H9 (cell line): ENCODE measurements around the gene MYO1D. TPM values are rescaled to one million over a fixed set of nuclear protein-coding genes. Genes with fewer than 3 reads are reported as not detected.

Experiments used
- DNase-seq: peaks from one replicate; pipeline ENCODE4 v3.0.0-alpha.2; 2017
- H2AFZ ChIP-seq: one replicate; pipeline ENCODE4 v1.6.1; 2013; ENCODE audit warnings: mild to moderate bottlenecking, low read length, control low read depth, moderate library complexity
- H2AK5ac ChIP-seq: 2 replicates; pipeline ENCODE4 v1.6.1; 2013; ENCODE audit warnings: low read length, control low read depth, mixed read lengths; ENCODE audit not compliant: insufficient read length
- H2BK120ac ChIP-seq: one replicate; pipeline ENCODE4 v1.6.1; 2013; ENCODE audit warnings: low read depth, mild to moderate bottlenecking, low read length, control low read depth, inconsistent platforms; ENCODE audit not compliant: poor library complexity, severe bottlenecking
- H2BK12ac ChIP-seq: 2 replicates; pipeline ENCODE4 v1.6.1; 2013; ENCODE audit warnings: low read length, control low read depth, mixed read lengths, low read depth; ENCODE audit not compliant: insufficient read length
- H2BK15ac ChIP-seq: 2 replicates; pipeline ENCODE4 v1.6.1; 2013; ENCODE audit warnings: low read depth, low read length, control low read depth
- H2BK20ac ChIP-seq: one replicate; pipeline ENCODE4 v1.6.1; 2013; ENCODE audit warnings: low read depth, mild to moderate bottlenecking, low read length, control low read depth, inconsistent platforms; ENCODE audit not compliant: poor library complexity, severe bottlenecking
- H2BK5ac ChIP-seq: 2 replicates; pipeline ENCODE4 v1.6.1; 2013; ENCODE audit warnings: low read length, control low read depth, mixed read lengths; ENCODE audit not compliant: insufficient read length
- H3K14ac ChIP-seq: 2 replicates; pipeline ENCODE4 v1.6.1; 2013; ENCODE audit warnings: low read length, control low read depth; ENCODE audit not compliant: insufficient read depth
- H3K18ac ChIP-seq: 2 replicates; pipeline ENCODE4 v1.6.1; 2013; ENCODE audit warnings: low read depth, mild to moderate bottlenecking, mixed read lengths, low read length, control low read depth; ENCODE audit not compliant: insufficient read length
- H3K23ac ChIP-seq: 2 replicates; pipeline ENCODE4 v1.6.1; 2013; ENCODE audit warnings: low read length, control low read depth, mixed read lengths, low read depth; ENCODE audit not compliant: insufficient read length
- H3K23me2 ChIP-seq: 2 replicates; pipeline ENCODE4 v1.6.1; 2013; ENCODE audit warnings: low read depth, mild to moderate bottlenecking, mixed read lengths, low read length, control low read depth; ENCODE audit not compliant: insufficient read length, poor library complexity, severe bottlenecking
- H3K27ac ChIP-seq: 2 replicates; pipeline ENCODE4 v1.5.1; 2013; ENCODE audit warnings: low read length, control low read depth, mixed read lengths, low read depth; ENCODE audit not compliant: insufficient read length
- H3K27me3 ChIP-seq: 2 replicates; pipeline ENCODE4 v1.6.1; 2013; ENCODE audit warnings: low read length, control low read depth, inconsistent platforms; ENCODE audit not compliant: insufficient read depth
- H3K4ac ChIP-seq: 2 replicates; pipeline ENCODE4 v1.6.1; 2013; ENCODE audit warnings: low read depth, mild to moderate bottlenecking, control low read depth, inconsistent platforms, low read length, moderate library complexity
- H3K4me1 ChIP-seq: 2 replicates; pipeline ENCODE4 v1.6.1; 2013; ENCODE audit warnings: low read length, control low read depth, inconsistent platforms; ENCODE audit not compliant: insufficient read depth
- H3K4me2 ChIP-seq: 2 replicates; pipeline ENCODE4 v1.6.1; 2013; ENCODE audit warnings: low read length, control low read depth, mixed read lengths; ENCODE audit not compliant: insufficient read length, insufficient read depth
- H3K56ac ChIP-seq: 2 replicates; pipeline ENCODE4 v1.6.1; 2013; ENCODE audit warnings: low read depth, mild to moderate bottlenecking, mixed read lengths, low read length, control low read depth; ENCODE audit not compliant: insufficient read length
- H3K79me1 ChIP-seq: 2 replicates; pipeline ENCODE4 v1.6.1; 2013; ENCODE audit warnings: low read depth, mild to moderate bottlenecking, moderate library complexity, low read length, control low read depth, inconsistent platforms; ENCODE audit not compliant: insufficient read depth, poor library complexity, severe bottlenecking
- H3K79me2 ChIP-seq: 2 replicates; pipeline ENCODE4 v1.6.1; 2013; ENCODE audit warnings: low read length, control low read depth, inconsistent platforms; ENCODE audit not compliant: insufficient read depth
- H3K9ac ChIP-seq: 2 replicates; pipeline ENCODE4 v1.6.1; 2013; ENCODE audit warnings: low read length, control low read depth, mixed read lengths; ENCODE audit not compliant: insufficient read length; ENCODE audit errors: extremely low read depth
- H3K9me3 ChIP-seq: one replicate; pipeline ENCODE4 v1.6.1; 2013; ENCODE audit warnings: low read depth, low read length, inconsistent platforms; ENCODE audit not compliant: control insufficient read depth
- H3T11ph ChIP-seq: one replicate; pipeline ENCODE4 v1.6.1; 2013; ENCODE audit warnings: mild to moderate bottlenecking, low read length, control low read depth, inconsistent platforms
- H4K20me1 ChIP-seq: one replicate; pipeline ENCODE4 v1.6.1; 2013; ENCODE audit not compliant: control insufficient read depth, insufficient read length, insufficient read depth
- H4K5ac ChIP-seq: 2 replicates; pipeline ENCODE4 v1.6.1; 2013; ENCODE audit warnings: low read depth, mild to moderate bottlenecking, mixed read lengths, low read length, control low read depth; ENCODE audit not compliant: insufficient read length
- H4K8ac ChIP-seq: replicated peaks from 2 replicates; pipeline ENCODE4 v1.6.1; 2013; ENCODE audit warnings: low read length, control low read depth, mixed read lengths, low read depth; ENCODE audit not compliant: insufficient read length
- H4K91ac ChIP-seq: 2 replicates; pipeline ENCODE4 v1.6.1; 2013; ENCODE audit warnings: low read depth, mild to moderate bottlenecking, moderate library complexity, mixed read lengths, low read length, control low read depth; ENCODE audit not compliant: insufficient read length
- H3K27ac Mint-ChIP-seq, 3 experiments: 2 replicates in 2 of 3; 3 replicates in 1 of 3; pipeline ENCODE4 v1.8.0; 2020 to 2021; ENCODE audit warnings: mixed read lengths in 3 of 3, mild to moderate bottlenecking in 1 of 3, moderate library complexity in 1 of 3
- H3K27me3 Mint-ChIP-seq: 2 replicates; pipeline ENCODE4 v1.8.0; 2021; ENCODE audit warnings: low read depth, mild to moderate bottlenecking, moderate library complexity, mixed read lengths
- H3K36me3 Mint-ChIP-seq, 3 experiments: 2 replicates in 2 of 3; 3 replicates in 1 of 3; pipeline ENCODE4 v1.8.0; 2020 to 2021; ENCODE audit warnings: low read depth in 3 of 3, mixed read lengths in 3 of 3; ENCODE audit not compliant: insufficient read depth in 1 of 3
- H3K4me1 Mint-ChIP-seq, 2 experiments: 2 replicates each; pipeline ENCODE4 v1.8.0; 2020; ENCODE audit warnings: mixed read lengths in 2 of 2
- H3K4me3 Mint-ChIP-seq, 2 experiments: 2 replicates in 1 of 2; 3 replicates in 1 of 2; pipeline ENCODE4 v1.8.0; 2020 to 2021; ENCODE audit warnings: mild to moderate bottlenecking in 2 of 2, mixed read lengths in 2 of 2, moderate library complexity in 1 of 2
- H3K9me3 Mint-ChIP-seq, 2 experiments: 2 replicates in 1 of 2; 3 replicates in 1 of 2; pipeline ENCODE4 v1.8.0; 2020; ENCODE audit warnings: mild to moderate bottlenecking in 2 of 2, mixed read lengths in 2 of 2, moderate library complexity in 1 of 2
- CTCF ChIP-seq: fragments of 200-600 bp; sonication (generic); conservative IDR thresholded peaks from 3 replicates; pipeline ENCODE4 v1.8.0; 2021; ENCODE audit warnings: antibody characterized with exemption, mild to moderate bottlenecking
- WGBS: extraction: QIAGEN DNeasy Blood & Tissue Kit; methylation state at CpG from one replicate; pipeline ENCODE4 v1.1.7; 2013; ENCODE audit warnings: missing lambda C conversion rate, low lambda C conversion rate, mixed read lengths; ENCODE audit not compliant: insufficient read length; ENCODE audit errors: extremely low coverage; 5-methylcytosine and 5-hydroxymethylcytosine counted together
- total RNA-seq: library from RNA; stranded (reverse); gene quantifications from 2 replicates; pipeline ENCODE4 v1.2.1, GENCODE V29; 2021

Gene MYO1D
- total RNA-seq, 1 experiment from 2014 or later, result 19.0 TPM

- no peaks in the 10 kb centered on the region for H3K23me2 ChIP-seq
- H3K79me2 ChIP-seq, result no peaks in the 10 kb centered on the region
- H3T11ph ChIP-seq, result no peak overlapping the region
- no peak overlapping the region for H2BK120ac ChIP-seq
- H3K9me3 ChIP-seq, result no peaks in the 10 kb centered on the region
- no peak overlapping the region for H4K5ac ChIP-seq
- H3K4me2 ChIP-seq, result no peak overlapping the region
- no peak overlapping the region for H3K14ac ChIP-seq
- DNase-seq, result no peak
- TF ChIP-seq CTCF, result no peak
- peaks cover 2 to 3% of the 10 kb centered on the region in 2 experiments; a peak in 1 of 4 replicates for H3K4me1 Mint-ChIP-seq
- H3K27me3 ChIP-seq, result no peaks in the 10 kb centered on the region
- no peak overlapping the region for H2BK5ac ChIP-seq
- H3K18ac ChIP-seq, result no peak overlapping the region
- H2AK5ac ChIP-seq, result no peak overlapping the region
- no peak overlapping the region for H3K9ac ChIP-seq
- no peak overlapping the region for H4K91ac ChIP-seq
- H3K4ac ChIP-seq, result no peak overlapping the region
- H3K4me3 Mint-ChIP-seq, result no peak overlapping the region
- H3K27ac Mint-ChIP-seq, result no peak overlapping the region
- no peak overlapping the region for H2BK12ac ChIP-seq
- no peaks in the 10 kb centered on the region for H3K79me1 ChIP-seq
- WGBS, result no CpG with 5 or more reads among the region's 2 CpGs
- H4K20me1 ChIP-seq, result no peaks in the 10 kb centered on the region
- no peaks in the 10 kb centered on the region; the same call in 1 of the 2 replicates for H3K27me3 Mint-ChIP-seq
- no peak overlapping the region for H3K56ac ChIP-seq
- no peak overlapping the region for H4K8ac ChIP-seq
- no peaks in the 10 kb centered on the region for H3K9me3 Mint-ChIP-seq
- no peak overlapping the region for H3K23ac ChIP-seq
- no peak overlapping the region for H2BK15ac ChIP-seq
- no peak overlapping the region for H2AFZ ChIP-seq
- H3K4me1 ChIP-seq, result no peaks in the 10 kb centered on the region
- no peak overlapping the region for H2BK20ac ChIP-seq
- H3K36me3 Mint-ChIP-seq, result no peaks in the 10 kb centered on the region
- H3K27ac ChIP-seq, result no peak overlapping the region
Observed at GRCh38 chr17:32820440-32820839, 56.5 kb downstream of the MYO1D start.
